Glutamatergic neuron (in vitro differentiated cells): ENCODE measurements around the gene ZFAND3. TPM values are rescaled to one million over a fixed set of nuclear protein-coding genes. Genes with fewer than 3 reads are reported as not detected.

Source experiments
- DNase-seq: peaks from one replicate; pipeline ENCODE4 v3.0.0; 2022
- H3K27ac Mint-ChIP-seq: one replicate; pipeline ENCODE4 v1.8.0; 2020; ENCODE audit warnings: mild to moderate bottlenecking, mixed read lengths, inconsistent platforms; ENCODE audit not compliant: unreplicated experiment
- H3K27me3 Mint-ChIP-seq: one replicate; pipeline ENCODE4 v1.8.0; 2020; ENCODE audit warnings: mild to moderate bottlenecking, moderate library complexity, mixed read lengths, inconsistent platforms; ENCODE audit not compliant: unreplicated experiment
- H3K36me3 Mint-ChIP-seq: one replicate; pipeline ENCODE4 v1.8.0; 2020; ENCODE audit warnings: mild to moderate bottlenecking, mixed read lengths, inconsistent platforms; ENCODE audit not compliant: unreplicated experiment
- H3K4me1 Mint-ChIP-seq: one replicate; pipeline ENCODE4 v1.8.0; 2020; ENCODE audit warnings: mild to moderate bottlenecking, low read depth, mixed read lengths, inconsistent platforms; ENCODE audit not compliant: unreplicated experiment
- H3K4me3 Mint-ChIP-seq: one replicate; pipeline ENCODE4 v1.8.0; 2020; ENCODE audit warnings: mild to moderate bottlenecking, mixed read lengths, inconsistent platforms; ENCODE audit not compliant: unreplicated experiment
- H3K9me3 Mint-ChIP-seq: one replicate; pipeline ENCODE4 v1.8.0; 2020; ENCODE audit warnings: mild to moderate bottlenecking, moderate library complexity, mixed read lengths, inconsistent platforms; ENCODE audit not compliant: unreplicated experiment
- total RNA-seq: library from RNA; stranded (reverse); fragmentation: NEBNext Ultra II Directional; extraction: Animal tissue kit (Norgen Biotek cat#: 25700); gene quantifications from one replicate; pipeline ENCODE4 v1.2.1, GENCODE V29; 2021; ENCODE audit not compliant: unreplicated experiment
- TF ChIP-seq, protein P1 (sequence below): fragments of 200-600 bp; sonication (generic); IDR thresholded peaks from one replicate; pipeline ENCODE4 v1.5.0; 2021; ENCODE audit not compliant: partially characterized antibody, unreplicated experiment

The ZFAND3 gene
- total RNA-seq, 1 donor from 2014 or later = 115 TPM

- peak overlapping the region; percentile 57 for H3K27ac Mint-ChIP-seq
- TF ChIP-seq, protein P1, sequence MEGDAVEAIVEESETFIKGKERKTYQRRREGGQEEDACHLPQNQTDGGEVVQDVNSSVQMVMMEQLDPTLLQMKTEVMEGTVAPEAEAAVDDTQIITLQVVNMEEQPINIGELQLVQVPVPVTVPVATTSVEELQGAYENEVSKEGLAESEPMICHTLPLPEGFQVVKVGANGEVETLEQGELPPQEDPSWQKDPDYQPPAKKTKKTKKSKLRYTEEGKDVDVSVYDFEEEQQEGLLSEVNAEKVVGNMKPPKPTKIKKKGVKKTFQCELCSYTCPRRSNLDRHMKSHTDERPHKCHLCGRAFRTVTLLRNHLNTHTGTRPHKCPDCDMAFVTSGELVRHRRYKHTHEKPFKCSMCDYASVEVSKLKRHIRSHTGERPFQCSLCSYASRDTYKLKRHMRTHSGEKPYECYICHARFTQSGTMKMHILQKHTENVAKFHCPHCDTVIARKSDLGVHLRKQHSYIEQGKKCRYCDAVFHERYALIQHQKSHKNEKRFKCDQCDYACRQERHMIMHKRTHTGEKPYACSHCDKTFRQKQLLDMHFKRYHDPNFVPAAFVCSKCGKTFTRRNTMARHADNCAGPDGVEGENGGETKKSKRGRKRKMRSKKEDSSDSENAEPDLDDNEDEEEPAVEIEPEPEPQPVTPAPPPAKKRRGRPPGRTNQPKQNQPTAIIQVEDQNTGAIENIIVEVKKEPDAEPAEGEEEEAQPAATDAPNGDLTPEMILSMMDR = no peak
- H3K4me1 Mint-ChIP-seq = peaks cover 70% of the 10 kb centered on the region
- H3K4me3 Mint-ChIP-seq = no peak overlapping the region
- H3K27me3 Mint-ChIP-seq = peaks cover 12% of the 10 kb centered on the region
- DNase-seq = no peak
- peaks cover 10% of the 10 kb centered on the region for H3K9me3 Mint-ChIP-seq
- no peaks in the 10 kb centered on the region for H3K36me3 Mint-ChIP-seq
Observed at GRCh38 chr6:38183856-38184584, 364.5 kb downstream of the ZFAND3 start.

GRCh38 chr6:38184585-38185080 is 365.1 kb downstream of the ZFAND3 start:
- DNase-seq = no peak
- H3K36me3 Mint-ChIP-seq = no peaks in the 10 kb centered on the region
- peaks cover 71% of the 10 kb centered on the region for H3K4me1 Mint-ChIP-seq
- H3K9me3 Mint-ChIP-seq = peaks cover 12% of the 10 kb centered on the region
- H3K27ac Mint-ChIP-seq = no peak overlapping the region
- TF ChIP-seq, protein P1 = no peak
- H3K27me3 Mint-ChIP-seq = peaks cover 15% of the 10 kb centered on the region
- no peak overlapping the region for H3K4me3 Mint-ChIP-seq

- H3K36me3 Mint-ChIP-seq = no peaks in the 10 kb centered on the region
- H3K27me3 Mint-ChIP-seq = peaks cover 15% of the 10 kb centered on the region
- TF ChIP-seq, protein P1 = no peak
- H3K4me1 Mint-ChIP-seq = peaks cover 67% of the 10 kb centered on the region
- H3K27ac Mint-ChIP-seq = no peak overlapping the region
- no peak overlapping the region for H3K4me3 Mint-ChIP-seq
- peaks cover 12% of the 10 kb centered on the region for H3K9me3 Mint-ChIP-seq
- no peak for DNase-seq
Observed at GRCh38 chr6:38185244-38185643, 365.7 kb downstream of the ZFAND3 start.

DNA sequence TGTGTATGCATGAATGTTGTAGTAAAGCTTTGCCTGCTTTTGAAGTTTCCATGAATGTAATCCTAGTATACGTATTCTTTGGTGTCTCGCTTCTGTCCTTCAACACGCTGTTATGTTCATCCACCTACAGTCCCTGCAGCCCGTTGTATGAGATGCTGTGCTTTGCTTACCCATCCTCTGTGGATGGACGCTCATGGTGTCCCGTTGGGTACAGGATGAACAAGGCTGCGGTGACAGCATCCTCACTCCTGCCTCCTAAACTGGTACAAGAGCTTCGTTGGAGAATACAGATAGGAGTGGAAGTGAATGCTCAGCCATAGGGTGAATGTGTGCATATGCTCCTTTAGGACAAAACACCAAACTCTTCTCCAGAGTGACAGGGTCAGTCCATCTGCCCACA is 366.2 kb downstream of the ZFAND3 start:
- no peak overlapping the region for H3K4me3 Mint-ChIP-seq
- TF ChIP-seq, protein P1 = no peak
- H3K27me3 Mint-ChIP-seq = peaks cover 17% of the 10 kb centered on the region
- peaks cover 16% of the 10 kb centered on the region for H3K9me3 Mint-ChIP-seq
- no peaks in the 10 kb centered on the region for H3K36me3 Mint-ChIP-seq
- no peak overlapping the region for H3K27ac Mint-ChIP-seq
- DNase-seq = no peak
- H3K4me1 Mint-ChIP-seq = peaks cover 64% of the 10 kb centered on the region

- Mint-ChIP-seq H3K27ac (peak overlapping the region; percentile 91), H3K4me1 (peaks cover 69% of the 10 kb centered on the region), H3K4me3 (peak overlapping the region; percentile 75), H3K36me3 (no peaks in the 10 kb centered on the region), H3K27me3 (peaks cover 17% of the 10 kb centered on the region), H3K9me3 (peaks cover 25% of the 10 kb centered on the region)
- DNase-seq = no peak
- TF ChIP-seq, protein P1 = no peak
Observed at GRCh38 chr6:38187325-38187724, 367.8 kb downstream of the ZFAND3 start.
